ENCODE results near the gene WDR33.
"Not testable (repeated sequence)": the region's sequence is repeated elsewhere in the genome, so short reads cannot be mapped to it uniquely, and the experiment has no call there.

WDR33 gene

DNA sequence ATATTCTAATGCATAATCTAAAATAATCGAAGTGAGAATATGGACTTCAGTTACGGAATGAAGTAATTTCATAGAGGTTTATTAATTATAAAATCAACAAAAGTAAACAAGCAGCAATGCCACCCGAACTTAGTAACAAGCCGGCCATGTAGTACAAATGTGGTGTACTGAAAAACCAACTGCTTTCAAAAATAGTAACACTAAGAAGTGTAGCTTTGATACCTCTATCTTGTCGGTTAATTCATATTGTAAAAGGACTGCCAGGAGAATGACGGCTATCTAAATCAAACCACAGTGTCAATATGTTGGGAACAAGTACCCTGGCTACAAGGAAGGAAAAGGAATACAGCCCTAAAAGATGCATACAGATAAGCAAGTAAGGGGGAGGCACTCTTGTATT, 48.5 kb downstream of the WDR33 start:
- no peak for DNase-seq

DNA sequence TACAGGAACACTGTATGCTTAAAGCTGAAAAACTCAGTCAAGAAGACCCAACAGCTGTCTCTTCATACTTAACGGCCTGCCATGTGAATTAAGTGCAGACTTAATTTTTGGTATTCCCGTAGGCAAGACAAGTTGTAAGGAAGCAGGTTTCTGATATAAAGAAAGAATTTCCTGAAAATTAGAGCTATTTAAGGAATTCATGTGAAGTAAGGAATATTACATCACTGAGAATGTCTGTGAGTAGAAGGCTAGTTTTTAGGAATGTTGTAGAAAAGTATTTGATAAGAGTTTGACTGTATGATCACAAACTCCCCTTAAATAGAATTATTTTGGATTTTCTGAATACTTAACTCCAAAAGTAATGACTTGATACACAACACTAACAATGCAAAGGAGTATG, 51.0 kb downstream of the WDR33 start:
- no peak for DNase-seq

DNA sequence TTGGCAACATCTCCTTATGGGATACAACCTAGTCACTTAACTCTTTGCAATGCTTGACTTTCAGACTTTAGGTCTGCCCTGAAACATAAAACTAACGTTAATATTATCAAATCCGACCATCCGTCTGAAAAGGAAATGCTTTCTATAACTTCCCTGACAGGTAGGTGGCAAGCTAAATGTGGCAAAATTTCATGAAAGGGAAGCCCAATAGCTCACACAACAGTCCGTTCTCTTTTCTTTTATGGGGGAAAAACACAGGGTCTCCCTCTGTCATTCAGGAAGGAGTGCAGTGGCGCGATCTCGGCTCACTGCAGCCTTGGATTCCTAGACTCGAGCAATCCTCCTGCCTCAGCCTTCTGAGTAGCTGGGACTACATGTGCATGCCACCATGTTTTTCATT, 56.8 kb downstream of the WDR33 start:
- no peak for DNase-seq

DNA sequence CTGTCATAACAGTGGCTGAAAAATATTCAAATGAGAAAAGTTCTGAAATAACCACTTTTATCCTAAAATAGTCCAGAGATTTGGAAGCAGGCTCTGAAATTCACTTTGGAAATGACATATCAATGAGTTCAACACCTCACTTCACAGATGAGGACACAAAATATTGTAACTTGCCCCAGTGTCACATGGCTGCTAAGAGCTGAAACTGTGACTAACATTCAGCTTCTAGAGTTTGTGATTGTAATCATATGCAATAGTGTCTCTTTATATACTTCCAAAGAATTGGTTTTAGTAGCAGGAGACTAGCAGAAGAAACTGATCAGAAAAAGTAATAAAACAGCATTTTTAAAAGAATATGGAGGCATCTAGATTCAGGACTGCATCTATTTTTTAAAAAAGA, 57.6 kb downstream of the WDR33 start:
- no peak for DNase-seq

DNA sequence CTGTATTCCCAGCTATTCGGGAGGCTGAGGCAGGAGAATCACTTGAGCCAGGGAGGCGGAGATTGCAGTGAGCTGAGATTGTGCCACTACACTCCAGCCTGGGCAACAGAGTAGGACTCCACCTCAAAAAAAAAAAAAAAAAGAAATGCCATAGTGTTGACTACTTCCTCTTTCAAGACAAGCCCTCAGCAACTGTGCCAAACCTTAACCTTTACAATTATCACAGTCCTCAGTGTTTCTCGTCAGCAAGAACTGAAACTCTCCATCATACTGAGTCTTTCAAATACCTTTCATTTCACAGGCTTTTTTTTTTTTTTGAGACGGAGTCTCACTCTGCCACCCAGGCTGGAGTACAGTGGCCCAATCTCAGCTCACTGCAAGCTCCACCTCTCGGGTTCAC, 61.4 kb downstream of the WDR33 start:
- DNase-seq: not testable (repeated sequence)

DNA sequence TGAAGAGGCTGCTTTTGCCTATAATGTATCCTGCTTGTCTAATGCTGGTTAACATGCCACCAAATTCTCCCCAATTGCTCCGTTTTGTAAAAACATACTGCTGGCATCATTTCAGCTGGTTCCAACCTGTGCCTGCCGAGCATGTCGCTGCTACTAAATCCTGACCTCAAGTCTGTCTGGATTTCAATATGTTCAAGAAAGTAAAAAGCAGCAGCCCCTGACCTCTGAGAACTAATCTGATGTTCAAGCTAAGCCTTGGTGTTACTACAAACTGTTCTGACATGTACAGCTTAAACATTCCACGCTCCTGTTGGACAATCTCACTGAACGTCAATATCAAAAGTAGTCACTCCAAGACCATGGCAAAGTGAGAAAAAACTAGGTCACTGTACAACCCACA, 63.4 kb downstream of the WDR33 start:
- DNase-seq: no peak

DNA sequence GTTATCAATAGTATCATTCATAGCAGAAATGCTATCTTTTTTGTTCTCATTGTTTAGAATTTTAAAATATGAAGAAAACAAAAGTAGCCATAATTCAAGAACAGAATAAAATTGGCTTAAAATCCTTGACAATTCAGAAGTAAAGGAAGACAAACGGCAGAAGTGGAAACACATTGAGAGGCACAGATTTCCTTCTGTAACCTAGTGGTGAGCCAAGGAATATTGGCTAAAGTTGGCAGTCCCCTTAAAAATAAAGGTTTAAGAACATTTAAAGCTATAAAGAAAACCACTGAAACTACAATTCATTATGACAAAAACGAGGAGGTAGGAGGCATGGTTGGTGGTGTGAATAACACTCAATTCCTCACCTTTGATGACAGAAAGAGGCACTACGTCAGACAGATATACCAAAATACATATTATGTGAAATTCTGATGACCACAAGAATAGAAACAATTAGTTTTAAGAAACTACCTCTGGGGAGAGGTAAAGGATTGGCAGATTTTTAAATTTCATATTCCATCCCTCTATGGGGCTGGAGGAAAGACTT, 67.4 kb downstream of the WDR33 start:
- DNase-seq: no peak

DNA sequence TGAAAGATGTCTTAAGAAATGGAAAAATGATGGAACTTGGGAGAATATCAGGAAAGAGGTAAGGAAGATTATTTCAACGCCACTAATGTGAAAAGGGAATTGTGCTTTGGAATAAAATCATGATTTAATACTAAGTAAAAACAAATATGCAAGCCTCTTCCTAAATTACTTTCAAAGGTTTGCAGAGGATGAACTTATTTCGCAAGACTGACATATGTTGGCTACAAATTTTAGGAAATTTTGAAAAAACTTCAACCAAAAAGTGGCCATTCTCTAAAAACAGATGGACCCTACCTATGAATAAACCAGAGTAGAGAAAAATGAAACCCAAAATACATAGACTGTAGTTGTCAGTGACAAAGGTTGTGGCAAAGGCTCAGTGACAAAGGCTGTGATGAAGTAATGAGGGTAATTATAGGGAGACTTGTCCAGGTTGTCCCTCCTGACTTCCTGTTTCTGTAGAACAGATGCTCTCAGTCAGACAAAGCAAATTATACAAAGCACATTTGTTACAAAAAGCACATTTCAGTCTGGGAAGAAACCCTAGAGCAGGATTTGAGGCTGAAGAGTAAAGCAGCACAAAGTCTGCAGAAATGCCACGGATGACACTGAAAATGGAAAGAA, 70.2 kb downstream of the WDR33 start:
- no peak for DNase-seq

DNA sequence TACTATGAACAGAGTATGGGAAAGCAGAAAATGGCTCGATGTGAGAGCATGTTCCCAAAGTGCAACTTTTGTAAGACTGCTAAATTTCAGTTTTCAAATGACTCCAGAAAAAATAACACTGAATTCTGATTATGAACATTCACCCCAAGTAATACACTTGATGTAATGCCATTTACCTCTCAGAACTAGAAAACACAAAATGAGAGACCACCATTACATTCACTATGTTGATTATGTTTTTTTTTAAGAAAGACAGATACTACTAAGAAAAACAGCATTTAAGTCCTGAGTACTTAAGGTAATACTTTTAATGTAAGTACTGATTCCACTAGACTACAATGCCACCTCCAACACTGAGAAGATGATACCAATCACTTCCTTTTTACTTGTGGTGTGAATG, 71.2 kb downstream of the WDR33 start:
- no peak for DNase-seq

DNA sequence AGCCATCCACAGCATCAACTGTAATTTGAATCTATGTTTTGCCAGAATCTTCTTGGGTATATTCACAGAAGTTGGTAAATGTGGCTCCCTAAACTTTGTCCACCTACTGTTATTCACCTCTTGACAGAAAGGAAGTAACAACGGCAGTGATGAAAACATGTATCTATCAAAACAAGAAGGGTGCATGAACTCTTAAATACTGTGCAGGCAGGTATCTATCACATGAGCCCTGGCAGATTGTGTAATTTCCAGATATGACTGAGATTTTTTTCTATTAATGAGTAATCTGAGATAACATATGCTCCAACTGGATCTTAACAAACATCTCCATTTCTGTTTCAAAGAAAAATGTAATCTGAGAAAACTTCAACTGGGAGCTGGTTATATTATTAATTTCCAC, 73.1 kb downstream of the WDR33 start:
- no peak for DNase-seq

DNA sequence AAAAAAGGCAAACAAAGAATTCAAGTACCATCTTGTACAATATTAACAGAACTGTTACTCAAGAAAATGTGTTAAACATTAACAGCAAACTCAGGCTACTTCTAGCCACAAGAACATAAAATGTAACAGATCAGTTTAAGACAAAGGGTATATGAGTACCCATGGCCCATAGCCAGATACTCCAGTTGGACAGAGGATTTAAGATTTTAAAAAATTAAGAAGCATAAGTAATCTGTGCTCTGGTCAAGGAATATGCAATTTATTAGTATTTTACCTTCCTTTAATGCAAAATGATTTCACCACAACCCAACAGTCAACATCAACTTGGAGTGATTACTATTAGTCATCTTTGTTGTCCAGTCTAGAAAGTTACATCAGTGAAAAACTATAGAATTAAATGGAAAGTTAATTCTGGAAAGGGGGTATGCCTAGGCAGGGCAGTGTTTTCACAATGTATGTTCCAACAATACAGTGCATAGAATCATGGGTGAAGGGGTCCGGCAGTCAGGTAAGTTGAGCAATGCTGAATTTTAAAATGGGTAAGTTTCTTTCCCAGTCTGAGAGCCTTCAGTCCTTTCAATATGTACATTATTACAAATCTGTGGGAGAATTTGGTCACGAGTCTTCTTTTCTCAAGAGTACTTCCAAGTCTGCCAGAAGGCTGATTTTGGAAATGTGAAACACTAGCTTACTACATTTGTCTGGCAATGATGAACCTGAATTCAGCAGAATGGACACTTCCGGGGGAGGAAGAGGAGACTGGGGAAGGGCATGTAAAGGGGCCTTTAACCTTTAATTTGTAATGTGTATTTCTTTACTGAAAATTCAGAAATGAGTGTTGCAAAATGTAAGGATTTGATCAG, 75.2 kb downstream of the WDR33 start:
- DNase-seq: no peak

DNA sequence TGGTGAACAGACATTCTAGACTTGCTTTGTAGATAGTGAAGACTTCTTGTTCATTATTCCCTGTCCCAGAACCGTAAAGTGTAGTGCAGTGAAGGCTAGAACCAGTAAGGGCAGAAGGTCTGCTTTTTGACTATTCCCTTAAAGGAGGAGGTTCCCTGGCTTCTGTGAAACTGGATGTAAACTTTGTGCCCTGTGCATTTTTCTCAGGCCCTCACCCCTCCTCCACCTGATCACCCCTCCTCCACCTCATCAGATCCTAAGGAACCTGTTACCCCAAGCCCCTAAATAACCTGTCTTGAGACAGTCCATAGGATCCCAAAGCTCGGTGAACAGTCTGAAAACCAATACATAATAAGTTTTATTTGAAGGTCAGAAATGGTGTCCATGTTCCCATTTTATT, 75.9 kb downstream of the WDR33 start:
- no peak for DNase-seq

DNA sequence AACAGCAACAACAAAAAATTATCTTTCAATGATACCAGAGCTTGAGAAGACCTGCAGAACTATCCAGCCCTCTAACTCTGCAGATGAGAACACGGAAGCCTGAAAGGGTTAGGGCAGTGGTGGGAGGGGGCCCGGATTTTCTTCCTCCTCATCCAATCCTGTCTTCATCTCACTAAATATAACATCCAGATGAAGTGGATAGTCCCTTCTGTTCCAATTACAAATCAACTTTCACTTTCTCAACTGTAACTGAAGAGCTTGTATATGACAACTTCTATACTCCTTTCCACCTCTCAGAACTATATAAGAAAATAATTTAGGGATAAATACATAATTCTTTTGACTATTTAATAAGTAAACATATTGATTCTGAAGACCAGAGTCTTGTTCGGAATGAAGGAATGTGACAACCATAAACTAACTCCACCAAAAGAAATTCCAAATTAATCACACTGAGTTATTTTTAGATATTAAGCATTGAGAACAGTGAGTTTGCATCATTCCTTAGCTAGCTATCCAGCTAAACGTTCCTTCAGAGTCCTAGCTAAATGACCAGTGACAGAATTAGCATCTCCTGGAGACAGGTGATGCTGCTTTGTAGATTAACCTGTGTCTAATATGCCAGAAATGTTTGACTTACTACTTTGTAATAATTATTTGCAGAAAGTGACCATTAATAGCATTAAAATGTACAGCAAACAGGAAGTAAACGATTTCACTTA, 77.0 kb downstream of the WDR33 start:
- no peak for DNase-seq

DNA sequence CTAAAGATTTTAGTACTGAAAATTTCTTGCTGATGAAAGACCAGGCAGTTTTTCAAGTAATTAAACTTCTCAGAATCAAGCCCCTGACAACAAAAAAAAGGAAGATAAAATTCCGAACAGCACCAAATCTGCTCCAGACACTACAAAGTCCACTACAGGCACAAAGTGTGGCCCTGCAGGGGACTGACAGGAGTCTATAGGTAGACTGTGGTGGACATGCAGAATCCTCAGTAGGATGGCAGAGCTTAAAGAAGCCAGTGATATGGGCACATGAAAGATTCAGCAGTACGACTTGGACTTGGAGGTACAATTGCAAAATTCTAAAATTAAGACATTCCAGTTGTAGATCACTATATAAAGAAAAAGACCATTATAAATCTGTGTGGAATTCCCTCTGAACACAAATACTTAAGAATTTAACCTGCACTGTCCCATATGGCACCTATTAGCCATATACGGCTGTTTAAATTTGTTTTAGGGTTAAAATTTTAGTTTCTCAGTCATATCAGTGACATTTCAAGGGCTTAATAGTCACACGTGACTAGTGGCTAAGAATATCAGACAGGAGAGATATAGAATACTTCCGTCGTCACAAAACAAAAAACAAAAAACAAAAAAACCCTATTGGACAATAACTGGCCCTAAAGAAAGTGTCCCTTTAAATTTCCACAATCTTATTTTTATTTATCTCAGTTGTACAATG, 77.7 kb downstream of the WDR33 start:
- no peak for DNase-seq

DNA sequence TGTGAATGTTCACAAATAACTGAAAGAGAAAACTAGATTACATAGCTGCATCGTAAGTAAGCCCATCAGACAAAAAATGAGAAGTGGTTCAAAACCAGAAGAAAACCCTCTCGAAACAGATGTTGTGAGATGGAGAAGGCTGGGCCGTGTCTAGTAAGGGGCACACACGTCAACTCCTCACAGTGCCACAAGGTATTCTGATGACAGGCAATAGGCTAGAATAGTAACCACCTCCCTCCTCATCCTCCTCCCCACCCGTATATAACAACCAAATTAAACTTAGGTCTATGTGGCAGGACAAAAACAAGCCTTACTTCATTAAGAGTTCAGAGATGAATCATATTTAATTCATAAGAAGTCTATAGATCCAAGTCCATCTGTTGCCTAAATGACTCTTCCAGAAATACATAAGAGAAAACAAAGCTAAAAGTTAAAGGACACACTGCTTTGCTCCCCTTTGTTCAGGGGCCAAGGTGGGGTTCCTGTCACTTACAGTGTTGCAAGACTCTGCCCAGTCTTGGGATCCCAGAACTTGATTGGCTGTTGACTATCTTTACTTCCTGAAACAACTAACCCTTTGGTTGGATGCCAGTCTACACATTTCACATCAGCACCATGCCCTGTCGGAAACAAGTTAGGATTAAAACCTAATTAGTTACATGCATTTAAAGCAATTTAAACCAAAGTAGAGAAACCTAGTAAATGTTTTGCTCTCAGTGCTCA, 84.7 kb downstream of the WDR33 start:
- no peak for DNase-seq

DNA sequence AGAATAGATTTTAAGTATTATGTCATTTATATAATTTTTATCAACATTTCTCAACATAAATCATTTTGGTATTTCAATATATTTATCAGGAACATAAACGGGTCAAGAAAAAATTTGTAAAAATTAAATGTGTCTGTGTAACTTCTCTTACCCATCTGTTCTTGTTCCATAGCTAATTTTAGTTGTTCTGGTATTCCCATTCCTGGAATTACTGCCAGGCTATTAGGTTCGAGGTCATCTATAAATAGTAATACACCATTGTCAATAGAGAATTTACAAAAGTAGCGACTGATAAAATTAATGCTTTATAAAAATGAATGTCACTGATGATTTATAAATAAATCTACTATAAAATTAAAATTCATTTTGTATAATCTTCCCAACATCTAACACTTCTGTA, 88.2 kb downstream of the WDR33 start:
- DNase-seq: no peak

DNA sequence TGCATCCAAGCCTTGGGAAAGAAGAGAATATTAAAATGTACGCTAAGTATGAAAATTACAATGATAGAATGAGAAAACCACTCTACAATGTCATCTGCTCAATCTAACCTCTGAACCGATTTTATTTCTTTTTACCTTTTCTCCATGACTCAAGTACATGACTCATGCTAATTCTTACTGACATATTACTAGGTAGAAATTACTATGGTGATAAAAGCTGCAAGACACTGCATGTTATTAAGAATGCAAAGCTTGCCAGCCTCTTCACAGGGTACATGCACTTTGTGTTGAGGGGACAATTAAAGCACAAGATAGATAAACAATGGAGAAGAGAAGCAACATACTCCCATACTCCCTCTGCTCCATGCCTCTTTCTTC, 89.0 kb downstream of the WDR33 start:
- DNase-seq: no peak

DNA sequence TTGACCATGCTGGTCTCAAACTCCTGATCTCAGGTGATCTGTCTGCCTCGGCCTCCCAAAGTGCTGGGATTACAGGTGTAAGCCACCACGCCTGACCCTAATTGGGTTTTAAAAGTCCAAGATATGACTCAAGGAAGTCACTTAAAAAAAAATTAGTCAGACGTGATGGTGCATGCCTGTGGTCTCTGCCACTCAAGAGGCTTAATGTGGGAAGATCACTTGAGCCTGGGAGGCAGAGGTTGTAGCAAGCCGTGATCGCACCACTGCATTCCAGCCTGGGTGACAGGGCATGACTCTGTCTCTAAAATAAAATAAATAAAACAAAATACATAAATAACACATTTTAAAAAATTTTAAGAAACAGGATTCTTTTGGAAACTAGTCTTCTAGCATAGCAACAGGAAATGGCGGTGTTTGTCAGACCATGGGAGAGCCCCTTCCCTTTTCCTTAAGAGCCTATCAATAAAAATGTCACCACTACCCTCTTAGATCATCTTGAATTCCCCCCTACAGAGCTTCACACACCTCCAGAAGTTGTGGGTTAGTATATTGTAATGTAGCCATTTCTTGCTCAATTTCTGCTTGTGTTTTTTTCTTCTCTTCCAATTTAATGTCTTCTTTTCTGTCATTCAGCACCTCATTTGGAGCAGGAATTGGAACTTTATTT, 89.5 kb downstream of the WDR33 start:
- DNase-seq: no peak

DNA sequence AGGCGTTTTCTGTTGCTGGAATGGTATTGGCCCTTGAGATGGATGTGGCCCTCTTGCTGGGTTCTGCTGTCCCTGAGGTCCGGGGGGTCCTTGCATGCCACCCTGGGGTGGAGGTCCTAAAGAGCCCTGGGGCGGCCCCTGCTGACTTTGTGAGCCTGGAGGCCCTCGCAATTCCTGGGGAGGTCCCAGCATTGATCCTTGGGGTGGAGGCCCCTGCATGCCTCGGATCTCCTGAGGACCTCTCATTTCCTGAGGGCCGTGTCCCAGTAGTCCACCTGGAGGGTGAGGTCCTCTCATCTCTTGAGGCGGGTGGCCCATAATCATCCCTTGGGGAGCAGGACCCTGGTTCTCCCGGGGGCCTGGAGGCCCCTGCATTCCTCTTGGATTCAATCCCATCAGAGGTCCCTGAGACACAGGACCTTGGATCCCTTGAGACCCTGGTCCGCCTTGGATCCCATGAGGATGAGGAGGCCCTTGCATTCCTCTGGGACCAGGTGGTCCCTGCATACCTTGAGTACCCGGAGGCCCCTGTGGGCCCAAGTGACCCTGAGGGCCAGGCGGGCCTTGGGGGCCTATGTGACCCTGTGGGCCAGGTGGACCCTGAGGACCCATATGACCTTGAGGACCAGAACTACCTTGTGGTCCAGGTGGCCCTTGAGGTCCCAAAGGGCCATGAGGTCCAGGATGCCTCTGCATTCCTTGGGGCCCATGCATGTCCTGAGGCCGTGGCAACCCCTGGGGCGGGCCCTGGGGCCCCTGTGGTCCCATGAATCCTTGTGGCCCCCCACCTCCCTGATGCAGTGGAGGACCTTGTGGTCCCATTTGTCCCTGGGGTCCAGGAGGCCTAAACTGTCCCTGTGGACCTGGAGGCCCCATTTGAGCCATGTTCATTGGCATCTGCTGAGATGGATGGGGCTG, 91.4 kb downstream of the WDR33 start:
- no peak for DNase-seq

DNA sequence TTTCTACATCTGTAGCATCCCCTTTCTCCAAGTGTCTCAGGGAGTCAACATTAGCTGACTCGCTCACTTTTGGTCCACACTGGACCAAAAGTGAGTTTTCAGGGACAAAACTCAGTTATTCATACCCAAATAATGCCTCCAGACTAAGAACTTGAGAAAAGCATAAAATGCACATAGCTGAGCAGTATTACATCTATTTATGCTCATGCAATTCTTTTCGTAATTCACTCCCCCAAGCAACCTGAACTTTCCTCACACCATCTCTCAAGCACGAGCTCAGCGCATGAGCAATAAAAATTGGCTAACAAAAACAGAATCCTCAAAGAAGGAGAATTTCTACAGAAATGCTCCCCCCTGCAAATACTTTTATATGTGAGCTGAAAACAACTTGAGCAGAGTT, 92.7 kb downstream of the WDR33 start:
- no peak for DNase-seq
